Activated CD4-positive, alpha-beta T cell treated with anti-CD3 and anti-CD28 coated beads, Interleukin-2, amount 10 ng/mL, durations not matched to agents 7 days and 5 days (primary cell): ENCODE data around the gene VEGFA. TPM values are rescaled to one million over a fixed set of nuclear protein-coding genes. Genes with fewer than 3 reads are reported as not detected.

Experiments used
- CTCF ChIA-PET: fragments of 350-600 bp; sonication (Branson Sonifier 250); formaldehyde crosslinking; loops from one replicate; lab custom pipeline; 2021; ENCODE audit warnings: antibody characterized with exemption; lab: Charles Lee
- POLR2A ChIA-PET: fragments of 350-600 bp; sonication (Branson Sonifier 250); formaldehyde crosslinking; loops from one replicate; lab custom pipeline; 2021; ENCODE audit warnings: antibody characterized with exemption; lab: Charles Lee
- DNase-seq: peaks from one replicate; pipeline ENCODE4 v3.0.0-alpha.2; 2020
- H3K27ac Mint-ChIP-seq: one replicate; pipeline ENCODE4 v1.8.0; 2021; ENCODE audit warnings: mild to moderate bottlenecking, moderate library complexity, mixed read lengths
- H3K27me3 Mint-ChIP-seq: one replicate; pipeline ENCODE4 v1.8.0; 2021; ENCODE audit warnings: mixed read lengths
- H3K36me3 Mint-ChIP-seq: one replicate; pipeline ENCODE4 v1.8.0; 2021; ENCODE audit warnings: low read depth, mixed read lengths
- H3K4me1 Mint-ChIP-seq: one replicate; pipeline ENCODE4 v1.8.0; 2021; ENCODE audit warnings: mixed read lengths
- H3K4me3 Mint-ChIP-seq: one replicate; pipeline ENCODE4 v1.8.0; 2021; ENCODE audit warnings: mild to moderate bottlenecking, moderate library complexity, mixed read lengths
- H3K9me3 Mint-ChIP-seq: one replicate; pipeline ENCODE4 v1.8.0; 2021; ENCODE audit warnings: mixed read lengths
- total RNA-seq, 2 experiments: library from RNA; stranded (reverse); gene quantifications; one replicate each; pipeline ENCODE4 v1.2.3, GENCODE V29; 2021

Gene VEGFA
- total RNA-seq, 2 experiments from 2014 or later, result 23.7 to 25.8 TPM

- Mint-ChIP-seq H3K9me3 (no peaks in the 10 kb centered on the region), H3K27ac (no peak overlapping the region), H3K4me1 (peaks cover 23% of the 10 kb centered on the region), H3K36me3 (peaks cover 4% of the 10 kb centered on the region), H3K4me3 (no peak overlapping the region), H3K27me3 (no peaks in the 10 kb centered on the region)
- DNase-seq, result no peak
- POLR2A ChIA-PET, result no interaction called here
- CTCF ChIA-PET, result interaction anchor here (0.5 to 1.6 kb wide), 3 partner anchors 9 to 10 kb away, joined by 3 to 6 read pairs (median 3); partner anchors contain the start of gene VEGFA
Measured at GRCh38 chr6:43778976-43779851, 9.2 kb downstream of the VEGFA start.

- no peak overlapping the region for H3K4me3 Mint-ChIP-seq
- DNase-seq, result no peak
- POLR2A ChIA-PET, result no interaction called here
- CTCF ChIA-PET, result interaction anchor here (0.5 kb wide), 1 partner anchor 9 kb away, joined by 3 read pairs; the partner anchor contains the start of gene VEGFA
- H3K36me3 Mint-ChIP-seq, result peaks cover 9% of the 10 kb centered on the region
- peaks cover 17% of the 10 kb centered on the region for H3K4me1 Mint-ChIP-seq
- no peaks in the 10 kb centered on the region for H3K27me3 Mint-ChIP-seq
- no peaks in the 10 kb centered on the region for H3K9me3 Mint-ChIP-seq
- no peak overlapping the region for H3K27ac Mint-ChIP-seq
Measured at GRCh38 chr6:43779852-43780236, 9.8 kb downstream of the VEGFA start.

GRCh38 chr6:43780293-43780692, 10.3 kb downstream of the VEGFA start:
- peaks cover 12% of the 10 kb centered on the region for H3K36me3 Mint-ChIP-seq
- H3K27me3 Mint-ChIP-seq, result no peaks in the 10 kb centered on the region
- H3K4me3 Mint-ChIP-seq, result no peak overlapping the region
- CTCF ChIA-PET, result interaction anchor here (0.5 kb wide), 1 partner anchor 10 kb away, joined by 3 read pairs; the partner anchor contains the start of gene VEGFA
- POLR2A ChIA-PET, result no interaction called here
- no peak overlapping the region for H3K27ac Mint-ChIP-seq
- no peak for DNase-seq
- no peaks in the 10 kb centered on the region for H3K9me3 Mint-ChIP-seq
- H3K4me1 Mint-ChIP-seq, result peaks cover 12% of the 10 kb centered on the region

GRCh38 chr6:43780941-43781928, 11.2 kb downstream of the VEGFA start:
- no peaks in the 10 kb centered on the region for H3K9me3 Mint-ChIP-seq
- no peaks in the 10 kb centered on the region for H3K27me3 Mint-ChIP-seq
- no peak overlapping the region for H3K27ac Mint-ChIP-seq
- ChIA-PET POLR2A (no interaction called here), CTCF (interaction anchor here (1.9 kb wide), 1 partner anchor 12 kb away, joined by 7 read pairs; the partner anchor contains the start of gene VEGFA)
- H3K36me3 Mint-ChIP-seq, result peaks cover 14% of the 10 kb centered on the region
- H3K4me1 Mint-ChIP-seq, result peaks cover 5% of the 10 kb centered on the region
- no peak for DNase-seq
- no peak overlapping the region for H3K4me3 Mint-ChIP-seq

- Mint-ChIP-seq H3K4me3 (no peak overlapping the region), H3K27me3 (no peaks in the 10 kb centered on the region), H3K27ac (no peak overlapping the region), H3K36me3 (peaks cover 14% of the 10 kb centered on the region), H3K4me1 (no peaks in the 10 kb centered on the region), H3K9me3 (no peaks in the 10 kb centered on the region)
- ChIA-PET POLR2A (no interaction called here), CTCF (interaction anchor here (0.5 to 1.9 kb wide), 3 partner anchors 13 to 297 kb away, joined by 3 to 7 read pairs (median 3); partner anchors contain the start of gene VEGFA)
- no peak for DNase-seq
Measured at GRCh38 chr6:43781941-43782704, 12.1 kb downstream of the VEGFA start.

- Mint-ChIP-seq H3K27ac (peak overlapping the region; percentile 13), H3K36me3 (peaks cover 14% of the 10 kb centered on the region), H3K27me3 (no peaks in the 10 kb centered on the region), H3K4me1 (no peaks in the 10 kb centered on the region), H3K4me3 (no peak overlapping the region), H3K9me3 (no peaks in the 10 kb centered on the region)
- DNase-seq, result no peak
- ChIA-PET POLR2A (no interaction called here), CTCF (interaction anchor here (0.5 to 1.9 kb wide), 6 partner anchors 9 to 296 kb away, joined by 3 to 11 read pairs (median 5); partner anchors contain the start of gene VEGFA)
Measured at GRCh38 chr6:43782764-43783513, 12.9 kb downstream of the VEGFA start.

GRCh38 chr6:43784049-43784855, 14.2 kb downstream of the VEGFA start:
- Mint-ChIP-seq H3K4me1 (no peaks in the 10 kb centered on the region), H3K9me3 (no peaks in the 10 kb centered on the region), H3K4me3 (no peak overlapping the region), H3K27ac (no peak overlapping the region), H3K36me3 (peaks cover 14% of the 10 kb centered on the region), H3K27me3 (no peaks in the 10 kb centered on the region)
- POLR2A ChIA-PET, result no interaction called here
- CTCF ChIA-PET, result interaction anchor here (1.2 to 1.9 kb wide), 3 partner anchors 8 to 14 kb away, joined by 4 to 11 read pairs (median 6); partner anchors contain the start of gene VEGFA
- no peak for DNase-seq

GRCh38 chr6:43785220-43785752, 15.3 kb downstream of the VEGFA start:
- Mint-ChIP-seq H3K27me3 (no peaks in the 10 kb centered on the region), H3K4me3 (no peak overlapping the region), H3K9me3 (no peaks in the 10 kb centered on the region), H3K27ac (no peak overlapping the region), H3K36me3 (peaks cover 14% of the 10 kb centered on the region), H3K4me1 (no peaks in the 10 kb centered on the region)
- ChIA-PET POLR2A (no interaction called here), CTCF (interaction anchor here (0.8 kb wide), 1 partner anchor 273 kb away, joined by 3 read pairs; no protein-coding TSS in a partner anchor)
- no peak for DNase-seq

- no peak for DNase-seq
- Mint-ChIP-seq H3K27ac (no peak overlapping the region), H3K36me3 (peaks cover 14% of the 10 kb centered on the region), H3K27me3 (no peaks in the 10 kb centered on the region), H3K9me3 (no peaks in the 10 kb centered on the region), H3K4me1 (no peaks in the 10 kb centered on the region), H3K4me3 (no peak overlapping the region)
- CTCF ChIA-PET, result interaction anchor here (0.9 to 1.7 kb wide), 4 partner anchors 8 to 118 kb away, joined by 3 to 5 read pairs (median 4); no protein-coding TSS in a partner anchor
- POLR2A ChIA-PET, result no interaction called here
Measured at GRCh38 chr6:43785904-43786303, 15.9 kb downstream of the VEGFA start.

- Mint-ChIP-seq H3K9me3 (no peaks in the 10 kb centered on the region), H3K4me1 (no peaks in the 10 kb centered on the region), H3K27ac (no peak overlapping the region), H3K4me3 (no peak overlapping the region), H3K27me3 (no peaks in the 10 kb centered on the region), H3K36me3 (peaks cover 14% of the 10 kb centered on the region)
- no peak for DNase-seq
- CTCF ChIA-PET, result interaction anchor here (0.9 to 1.7 kb wide), 5 partner anchors 9 to 119 kb away, joined by 3 to 5 read pairs (median 4); no protein-coding TSS in a partner anchor
- POLR2A ChIA-PET, result no interaction called here
Measured at GRCh38 chr6:43786664-43787329, 16.8 kb downstream of the VEGFA start.
